ENCODE measurements around the gene CACNA1G.

The CACNA1G gene

DNA sequence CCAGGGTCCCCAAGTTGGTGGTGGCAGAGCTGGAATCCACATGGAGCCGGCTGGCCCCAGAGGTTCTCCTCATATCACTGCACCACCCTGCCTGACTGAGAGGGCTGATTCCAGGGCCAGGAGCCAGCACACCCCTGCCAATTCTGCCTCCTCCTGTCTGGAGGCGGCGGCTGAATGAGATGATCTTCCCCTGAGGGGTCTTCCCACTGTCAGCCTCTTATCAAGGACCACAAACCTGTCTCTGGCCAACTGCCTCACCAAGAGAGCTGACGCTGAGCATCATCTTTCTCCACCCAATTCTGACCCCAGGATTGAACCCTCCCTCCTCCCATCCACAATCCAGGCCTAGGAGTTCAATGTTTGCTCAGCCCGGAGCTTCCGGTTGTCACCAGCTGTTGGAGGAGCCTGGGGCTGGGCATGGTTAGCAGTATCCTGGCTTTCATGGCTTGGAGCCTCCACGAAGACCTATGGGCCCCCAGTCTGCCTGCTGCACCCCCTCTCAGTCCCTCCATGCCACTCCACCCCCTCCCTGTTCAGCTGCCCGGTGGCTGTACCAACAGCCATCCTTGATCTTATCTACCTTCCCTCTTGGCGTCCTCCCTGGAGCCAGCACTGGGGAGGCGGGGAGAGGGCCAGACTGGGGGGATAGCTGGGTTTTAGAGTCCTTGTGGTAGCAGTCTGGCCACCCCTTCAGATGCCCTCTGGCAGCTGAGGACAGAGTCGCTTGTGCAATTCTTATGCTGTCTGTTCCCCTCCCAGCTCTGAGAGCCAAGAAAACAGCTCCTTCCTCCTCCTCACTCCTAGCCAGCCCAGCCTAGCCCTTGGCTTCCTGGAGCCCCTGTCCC is 99.7 kb downstream of the CACNA1G start:
- DNase-seq = no peak

DNA sequence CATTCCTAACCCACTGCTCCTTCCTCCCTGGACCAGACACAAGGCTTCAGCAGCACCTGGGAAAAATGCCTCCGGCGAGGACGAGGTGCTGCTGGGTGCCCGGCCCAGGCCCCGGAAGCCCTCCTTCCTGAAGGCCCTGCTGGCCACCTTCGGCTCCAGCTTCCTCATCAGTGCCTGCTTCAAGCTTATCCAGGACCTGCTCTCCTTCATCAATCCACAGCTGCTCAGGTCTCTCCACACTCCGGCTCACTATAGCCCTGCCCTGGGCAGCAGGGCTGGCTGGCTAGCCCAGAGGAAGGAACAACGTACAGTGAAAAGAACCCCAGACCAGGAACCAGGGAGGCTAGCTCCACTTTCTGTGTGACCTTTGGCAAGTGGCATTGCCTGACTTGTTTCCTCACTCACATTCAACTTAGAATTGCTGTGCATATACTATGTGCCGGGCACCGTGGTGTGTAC is 100.4 kb downstream of the CACNA1G start:
- DNase-seq = no peak

DNA sequence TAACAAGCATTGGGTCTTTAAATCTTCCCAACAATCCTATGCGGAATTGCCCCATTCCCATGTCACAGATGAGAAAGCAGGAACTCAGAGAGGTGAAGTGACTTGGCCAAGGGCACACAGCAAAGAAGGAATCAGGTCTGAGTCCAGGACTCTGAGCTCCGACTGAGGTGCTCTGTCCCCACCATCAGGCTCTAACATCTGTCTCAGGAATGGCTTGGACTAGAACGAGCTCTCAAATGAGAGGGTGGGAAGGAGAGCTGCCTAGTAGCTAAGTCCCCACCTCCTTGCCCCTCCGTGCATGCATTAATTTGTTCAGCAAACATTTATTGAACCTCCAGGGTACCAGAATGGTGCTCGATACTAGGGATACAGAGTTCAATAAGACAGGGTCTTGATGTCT is 100.8 kb downstream of the CACNA1G start:
- no peak for DNase-seq

DNA sequence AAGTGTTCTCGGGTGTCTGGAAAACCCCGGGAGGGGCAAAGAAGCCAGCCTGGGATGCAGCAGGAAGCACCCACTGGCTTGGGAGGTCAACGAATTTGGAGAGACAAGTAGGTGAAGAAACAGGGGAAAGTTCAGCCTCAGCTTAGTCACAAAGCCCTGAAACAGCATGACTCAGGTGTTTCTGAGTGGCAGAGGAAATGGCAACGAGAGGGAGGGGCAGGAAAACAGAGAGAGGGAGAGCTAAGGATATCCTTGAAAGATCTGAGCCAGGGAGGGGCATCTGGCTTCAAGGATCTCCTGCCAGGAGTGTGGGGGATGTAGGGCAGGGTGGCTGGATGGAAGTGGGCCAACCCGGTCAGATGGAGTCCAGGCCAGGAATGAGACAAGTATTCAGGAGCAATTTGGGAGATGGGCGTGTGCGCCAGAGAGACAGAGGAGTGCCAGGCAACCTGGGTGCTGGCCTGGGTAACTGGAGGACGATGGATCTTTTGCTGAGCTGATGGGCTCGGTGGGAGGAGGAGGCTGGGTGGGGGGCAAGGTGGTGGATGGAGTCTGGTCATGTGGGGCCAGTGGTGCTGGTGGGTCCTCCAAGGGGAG is 101.4 kb downstream of the CACNA1G start:
- peak; percentile 89 for DNase-seq

DNA sequence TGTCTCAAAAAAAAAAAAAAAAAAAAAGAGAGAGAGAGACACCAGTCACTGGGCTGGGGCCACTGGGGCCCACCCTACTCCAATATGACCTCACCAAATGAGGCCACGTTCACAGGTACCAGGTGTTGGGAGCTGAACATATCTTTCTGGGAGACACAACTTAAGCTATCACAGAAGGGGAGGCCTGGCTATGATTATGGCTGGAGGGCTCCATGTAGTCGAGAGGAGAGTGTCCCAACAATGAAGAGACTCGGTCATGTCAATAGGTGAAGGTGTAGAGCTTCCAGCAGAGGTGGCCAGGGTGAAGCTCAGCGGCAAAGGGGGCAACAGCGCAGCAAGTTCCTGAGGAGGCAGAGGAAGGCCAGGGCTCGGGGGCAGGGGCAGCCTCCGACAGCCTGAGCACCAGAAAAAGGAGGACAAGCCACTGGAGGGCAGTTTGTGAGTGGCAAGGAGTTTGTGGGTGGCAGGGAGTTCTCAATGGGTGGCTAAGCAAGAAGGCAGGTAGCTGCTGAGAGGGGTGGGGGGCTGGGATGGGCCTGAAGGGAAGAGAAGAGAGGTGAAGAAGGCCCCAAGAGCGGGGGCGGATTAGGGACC is 102.2 kb downstream of the CACNA1G start:
- no peak for DNase-seq

DNA sequence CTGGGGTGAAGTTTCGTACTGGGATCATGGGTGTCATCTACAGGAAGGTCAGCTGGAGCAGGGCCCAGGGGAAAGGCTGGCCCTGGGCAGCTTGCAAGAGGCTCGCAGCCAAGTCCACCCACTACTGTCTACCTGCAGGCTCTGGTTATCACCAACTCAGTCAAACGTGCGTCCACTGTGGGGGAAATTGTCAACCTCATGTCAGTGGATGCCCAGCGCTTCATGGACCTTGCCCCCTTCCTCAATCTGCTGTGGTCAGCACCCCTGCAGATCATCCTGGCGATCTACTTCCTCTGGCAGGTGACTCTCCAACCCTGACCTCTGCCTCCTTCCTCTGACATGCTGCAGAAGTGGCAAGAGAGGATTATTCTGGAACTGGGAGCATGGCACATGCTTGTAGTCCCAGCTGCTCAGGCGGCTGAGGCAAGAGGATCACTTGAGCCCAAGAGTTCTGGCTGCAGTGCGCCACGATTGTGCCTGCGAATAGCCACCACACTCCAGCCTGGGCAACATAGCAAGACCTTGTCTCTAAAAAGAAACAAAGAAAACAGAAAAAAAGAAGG is 103.4 kb downstream of the CACNA1G start:
- no peak for DNase-seq

DNA sequence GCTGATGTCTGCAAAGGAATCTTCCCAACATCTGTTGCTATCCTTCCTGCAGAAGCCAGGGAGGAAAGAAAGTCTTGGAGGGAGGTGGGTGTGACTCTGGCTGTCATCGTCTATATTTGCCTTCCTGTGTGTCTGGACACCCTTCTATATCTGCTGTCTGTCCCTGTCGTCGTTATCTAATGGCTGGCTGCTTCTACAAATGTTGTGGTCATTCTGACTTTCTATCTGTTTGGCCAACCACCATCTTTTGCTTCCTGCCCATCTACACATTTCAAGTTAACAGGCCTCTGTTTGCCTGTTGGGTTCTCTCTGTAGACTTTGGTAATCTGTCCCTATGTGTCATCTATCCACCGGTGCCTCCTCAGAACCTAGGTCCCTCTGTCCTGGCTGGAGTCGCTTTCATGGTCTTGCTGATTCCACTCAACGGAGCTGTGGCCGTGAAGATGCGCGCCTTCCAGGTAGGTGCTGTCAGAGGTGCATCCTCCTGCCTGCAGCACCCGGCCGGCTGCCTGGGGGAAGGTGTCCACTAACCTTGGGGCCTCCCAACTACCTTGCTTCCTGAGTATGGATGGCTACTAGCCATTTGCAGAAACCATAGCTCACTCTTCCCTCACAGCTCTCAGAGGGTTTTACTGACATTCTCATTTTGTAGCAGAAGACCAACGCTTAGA is 104.4 kb downstream of the CACNA1G start:
- no peak for DNase-seq

DNA sequence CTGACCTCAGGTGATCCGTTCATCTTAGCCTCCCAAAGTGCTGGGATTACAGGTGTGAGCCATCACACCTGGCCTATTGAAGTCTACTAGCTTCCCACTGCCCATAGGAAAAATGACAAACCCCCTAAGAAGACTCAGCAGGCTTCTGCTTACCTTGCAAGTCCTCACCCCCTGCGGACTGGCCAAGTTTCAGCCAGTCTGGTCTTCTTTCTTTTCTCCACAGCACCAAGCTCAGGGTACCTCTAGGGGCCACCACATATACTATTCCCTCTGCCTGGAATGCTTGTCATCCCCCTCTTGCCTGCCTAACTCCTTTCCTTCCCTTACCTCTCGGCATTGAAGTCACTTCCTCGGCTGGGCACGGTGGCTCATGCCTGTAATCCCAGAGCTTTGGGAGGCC is 105.3 kb downstream of the CACNA1G start:
- DNase-seq = no peak

DNA sequence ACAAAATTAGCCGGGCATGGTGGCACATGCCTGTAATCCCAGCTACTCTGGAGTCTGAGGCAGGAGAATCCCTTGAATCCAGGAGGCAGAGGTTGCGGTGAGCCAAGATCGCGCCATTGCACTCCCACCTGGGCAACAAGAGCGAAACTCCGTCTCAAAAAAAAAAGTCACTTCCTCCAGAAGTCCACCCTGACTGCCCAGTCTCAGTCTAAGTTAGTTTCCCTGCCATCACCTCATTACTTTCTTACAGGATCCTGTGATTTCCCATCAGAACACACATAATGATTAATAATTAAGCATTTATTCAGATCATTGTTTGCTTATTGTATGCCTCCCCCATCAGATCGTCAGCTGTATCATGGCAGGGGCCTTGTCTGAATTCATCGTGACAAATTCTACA is 105.8 kb downstream of the CACNA1G start:
- no peak for DNase-seq

DNA sequence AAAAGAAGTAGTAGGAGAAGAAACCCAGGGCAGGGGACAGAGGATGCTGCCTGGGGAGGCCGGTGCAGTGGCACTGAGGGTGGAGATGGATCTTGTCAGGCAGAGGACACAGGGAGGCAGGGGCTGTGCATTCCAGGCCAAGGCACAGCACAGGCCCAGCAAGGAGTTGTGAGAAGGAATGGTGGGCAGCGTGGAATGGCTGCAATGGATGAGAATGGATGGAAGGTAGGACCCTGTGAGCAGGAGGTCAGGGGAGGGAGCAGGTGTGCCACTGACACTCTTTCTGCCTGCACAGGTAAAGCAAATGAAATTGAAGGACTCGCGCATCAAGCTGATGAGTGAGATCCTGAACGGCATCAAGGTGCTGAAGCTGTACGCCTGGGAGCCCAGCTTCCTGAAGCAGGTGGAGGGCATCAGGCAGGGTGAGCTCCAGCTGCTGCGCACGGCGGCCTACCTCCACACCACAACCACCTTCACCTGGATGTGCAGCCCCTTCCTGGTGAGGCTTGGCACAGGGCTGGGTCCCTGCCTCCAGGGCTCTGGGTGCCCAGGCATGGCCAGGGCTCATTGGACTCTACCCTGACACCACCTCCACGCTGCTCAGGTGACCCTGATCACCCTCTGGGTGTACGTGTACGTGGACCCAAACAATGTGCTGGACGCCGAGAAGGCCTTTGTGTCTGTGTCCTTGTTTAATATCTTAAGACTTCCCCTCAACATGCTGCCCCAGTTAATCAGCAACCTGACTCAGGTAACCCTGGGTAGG is 106.9 kb downstream of the CACNA1G start:
- no peak for DNase-seq

DNA sequence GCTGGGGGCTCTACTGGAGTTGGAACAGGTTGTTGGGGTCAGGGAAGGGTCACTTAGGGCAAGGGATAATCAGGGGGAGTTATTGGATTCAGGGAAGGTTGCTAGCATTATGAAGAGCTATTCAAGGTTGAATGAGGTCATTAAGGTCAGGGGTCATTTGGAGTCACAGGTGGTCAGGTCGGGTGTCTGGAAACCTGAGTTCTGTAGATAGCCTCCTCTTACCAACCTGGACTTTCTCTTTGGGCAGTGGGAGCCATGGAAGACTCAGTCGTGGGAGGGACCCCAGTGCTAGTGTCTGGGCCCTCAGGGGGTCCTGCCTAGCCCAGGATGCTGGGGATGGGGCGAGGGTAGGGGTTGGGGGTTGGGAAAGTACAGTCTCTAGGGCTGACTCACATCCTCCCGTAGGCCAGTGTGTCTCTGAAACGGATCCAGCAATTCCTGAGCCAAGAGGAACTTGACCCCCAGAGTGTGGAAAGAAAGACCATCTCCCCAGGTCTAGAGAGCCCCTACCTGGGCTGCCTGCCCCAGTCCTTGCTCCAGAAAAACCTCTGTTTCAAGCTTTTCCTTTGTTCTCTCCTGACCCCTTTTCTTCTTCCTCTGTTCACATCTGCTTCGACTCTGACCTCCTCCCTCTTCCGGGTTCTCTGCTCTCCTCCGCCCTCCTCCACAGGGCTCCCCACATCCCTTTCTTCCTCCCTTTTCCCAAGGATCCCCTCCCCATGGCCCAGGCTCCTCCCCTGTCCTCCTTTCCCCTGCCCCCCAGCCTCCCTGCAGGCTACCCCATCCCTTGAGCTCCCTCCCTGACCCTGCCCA is 107.7 kb downstream of the CACNA1G start:
- DNase-seq = peak; percentile 54

DNA sequence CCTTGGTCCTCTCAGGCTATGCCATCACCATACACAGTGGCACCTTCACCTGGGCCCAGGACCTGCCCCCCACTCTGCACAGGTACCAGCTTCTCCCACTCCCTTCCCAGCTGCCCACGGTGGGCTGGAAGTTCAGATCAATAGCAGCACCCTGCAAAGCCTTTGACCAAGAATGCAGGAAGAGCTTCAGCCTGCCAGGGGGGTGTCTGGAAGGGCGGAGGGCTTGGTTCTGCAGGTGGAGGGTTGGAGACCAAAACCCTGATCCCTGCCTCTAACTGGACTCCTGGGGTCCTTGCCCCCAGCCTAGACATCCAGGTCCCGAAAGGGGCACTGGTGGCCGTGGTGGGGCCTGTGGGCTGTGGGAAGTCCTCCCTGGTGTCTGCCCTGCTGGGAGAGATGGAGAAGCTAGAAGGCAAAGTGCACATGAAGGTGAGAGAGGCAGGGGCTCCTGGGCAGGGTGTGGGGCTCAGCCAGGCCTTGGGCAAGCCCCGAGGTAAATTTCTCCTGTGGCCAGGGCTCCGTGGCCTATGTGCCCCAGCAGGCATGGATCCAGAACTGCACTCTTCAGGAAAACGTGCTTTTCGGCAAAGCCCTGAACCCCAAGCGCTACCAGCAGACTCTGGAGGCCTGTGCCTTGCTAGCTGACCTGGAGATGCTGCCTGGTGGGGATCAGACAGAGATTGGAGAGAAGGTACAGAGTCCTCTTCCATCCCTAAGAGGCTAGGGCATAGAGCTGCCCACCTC is 108.5 kb downstream of the CACNA1G start:
- no peak for DNase-seq

DNA sequence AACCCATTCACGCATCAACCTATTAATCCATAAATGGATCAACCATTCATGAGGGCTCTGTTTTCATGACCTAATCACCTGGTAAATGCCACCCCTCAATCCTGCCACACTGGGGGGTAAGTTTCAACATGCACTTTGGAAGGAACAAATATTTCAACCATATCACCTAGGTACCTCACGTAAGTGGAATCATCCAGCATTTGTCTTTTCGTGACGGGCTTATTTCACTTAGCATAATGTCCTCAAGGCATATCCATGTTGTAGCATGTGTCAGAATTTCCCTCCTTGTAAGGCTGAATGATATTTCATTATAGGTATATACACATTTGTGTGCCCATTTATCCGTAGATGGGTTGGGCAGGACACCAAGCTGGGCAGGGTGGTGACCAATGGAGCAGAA is 111.6 kb downstream of the CACNA1G start:
- no peak for DNase-seq

DNA sequence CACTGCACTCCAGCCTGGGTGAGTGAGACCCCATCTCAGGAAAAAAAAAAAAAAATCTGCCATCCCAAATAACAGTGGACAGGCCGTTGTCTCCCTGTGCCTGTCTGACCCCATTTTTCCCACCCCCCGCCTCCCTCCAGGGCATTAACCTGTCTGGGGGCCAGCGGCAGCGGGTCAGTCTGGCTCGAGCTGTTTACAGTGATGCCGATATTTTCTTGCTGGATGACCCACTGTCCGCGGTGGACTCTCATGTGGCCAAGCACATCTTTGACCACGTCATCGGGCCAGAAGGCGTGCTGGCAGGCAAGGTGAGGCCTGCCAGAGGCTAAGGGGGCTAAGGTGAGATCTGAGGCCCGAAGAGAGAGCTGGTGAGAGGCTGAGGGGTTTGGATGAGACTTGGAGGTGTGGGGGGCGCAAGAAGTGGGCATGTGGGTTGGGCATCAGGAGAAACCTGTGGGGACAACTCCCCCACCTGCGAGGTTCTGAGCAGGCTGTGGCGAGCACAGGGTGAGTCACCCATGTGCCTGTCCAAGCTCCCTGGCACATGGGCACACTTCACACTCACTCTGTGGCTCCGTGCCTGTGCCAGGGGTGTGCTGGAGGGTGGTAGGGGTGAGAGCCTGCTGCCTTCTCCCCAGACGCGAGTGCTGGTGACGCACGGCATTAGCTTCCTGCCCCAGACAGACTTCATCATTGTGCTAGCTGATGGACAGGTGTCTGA is 112.5 kb downstream of the CACNA1G start:
- no peak for DNase-seq

DNA sequence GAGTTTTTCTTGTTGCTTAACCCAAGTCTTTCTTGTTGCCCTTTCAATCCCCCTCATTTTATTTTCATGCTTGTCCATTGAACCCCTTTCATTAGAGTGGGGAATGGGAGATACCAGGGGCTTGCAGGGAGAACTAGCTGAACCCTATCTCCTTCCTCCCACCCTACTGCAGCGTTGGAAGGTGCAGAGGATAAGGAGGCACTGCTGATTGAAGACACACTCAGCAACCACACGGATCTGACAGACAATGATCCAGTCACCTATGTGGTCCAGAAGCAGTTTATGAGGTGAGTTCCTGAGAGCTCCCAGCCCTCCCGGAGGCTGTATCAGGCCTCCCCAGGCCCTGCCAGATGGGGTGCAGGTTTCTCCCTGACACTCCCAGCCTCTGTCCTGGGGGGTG is 114.7 kb downstream of the CACNA1G start:
- DNase-seq = no peak

DNA sequence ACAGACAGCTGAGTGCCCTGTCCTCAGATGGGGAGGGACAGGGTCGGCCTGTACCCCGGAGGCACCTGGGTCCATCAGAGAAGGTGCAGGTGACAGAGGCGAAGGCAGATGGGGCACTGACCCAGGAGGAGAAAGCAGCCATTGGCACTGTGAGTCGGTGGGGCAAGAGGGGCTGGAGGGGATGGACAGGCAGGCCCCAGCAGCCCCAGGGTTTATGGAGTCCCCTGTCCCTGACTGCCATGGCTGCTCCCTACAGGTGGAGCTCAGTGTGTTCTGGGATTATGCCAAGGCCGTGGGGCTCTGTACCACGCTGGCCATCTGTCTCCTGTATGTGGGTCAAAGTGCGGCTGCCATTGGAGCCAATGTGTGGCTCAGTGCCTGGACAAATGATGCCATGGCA is 115.1 kb downstream of the CACNA1G start:
- no peak for DNase-seq

DNA sequence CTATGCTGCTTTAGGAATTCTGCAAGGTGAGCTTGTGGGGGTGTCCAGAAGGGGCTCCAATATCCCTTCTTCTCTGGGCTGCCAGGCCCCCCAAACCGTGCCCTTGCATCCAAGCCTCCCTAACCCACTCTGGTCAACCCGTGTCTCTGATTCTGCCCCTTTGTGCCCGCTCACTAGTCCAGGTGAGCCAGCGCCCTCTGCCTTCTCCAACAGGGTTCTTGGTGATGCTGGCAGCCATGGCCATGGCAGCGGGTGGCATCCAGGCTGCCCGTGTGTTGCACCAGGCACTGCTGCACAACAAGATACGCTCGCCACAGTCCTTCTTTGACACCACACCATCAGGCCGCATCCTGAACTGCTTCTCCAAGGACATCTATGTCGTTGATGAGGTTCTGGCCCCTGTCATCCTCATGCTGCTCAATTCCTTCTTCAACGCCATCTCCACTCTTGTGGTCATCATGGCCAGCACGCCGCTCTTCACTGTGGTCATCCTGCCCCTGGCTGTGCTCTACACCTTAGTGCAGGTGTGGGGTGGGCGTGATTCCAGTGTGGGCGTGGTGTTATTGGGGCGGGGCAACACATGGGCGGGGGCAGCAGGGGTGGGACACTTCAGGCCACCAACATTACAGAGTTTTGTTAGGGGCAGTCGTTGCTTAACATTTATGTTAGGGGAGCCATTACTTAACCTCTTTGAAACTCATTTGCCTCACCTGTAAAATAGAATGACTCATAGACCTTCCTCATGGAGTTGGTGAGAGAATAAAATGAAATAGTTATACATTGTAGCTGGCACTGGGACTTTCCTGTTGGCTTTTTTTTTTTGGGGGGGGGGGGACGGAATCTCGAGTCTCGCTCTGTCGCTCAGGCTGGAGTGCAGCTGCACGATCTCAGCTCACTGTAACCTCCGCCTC is 115.8 kb downstream of the CACNA1G start:
- no peak for DNase-seq
